Activated CD8-positive, alpha-beta memory T cell treated with anti-CD3 and anti-CD28 coated beads, Interleukin-2, amount 50 U/mL, for 24 hours (primary cell): ENCODE measurements around the gene EXO1.
"Not testable (repeated sequence)": the region's sequence is repeated elsewhere in the genome, so short reads cannot be mapped to it uniquely, and the experiment has no call there.

Source experiments
- DNase-seq: peaks from one replicate; pipeline ENCODE4 v3.0.0-alpha.2; 2020; ENCODE audit errors: extremely low read depth

The EXO1 gene

GRCh38 chr1:241847796-241848685 lies at the start of gene EXO1:
TSS of gene EXO1 (plus strand) at chr1:241848204. CDS start at chr1:241850426, 2,222 bp downstream.
- DNase-seq = peak; percentile 72

- DNase-seq = no peak
Observed at GRCh38 chr1:241799416-241799815, 48.6 kb upstream of the EXO1 start.

GRCh38 chr1:241800640-241801039 lies 47.4 kb upstream of the EXO1 start:
- DNase-seq = no peak

- no peak for DNase-seq
Observed at GRCh38 chr1:241802863-241803262, 45.1 kb upstream of the EXO1 start.

- not testable (repeated sequence) for DNase-seq
Observed at GRCh38 chr1:241804706-241805105, 43.3 kb upstream of the EXO1 start.

GRCh38 chr1:241808265-241808664 lies 39.7 kb upstream of the EXO1 start:
- no peak for DNase-seq

- DNase-seq = no peak
Observed at GRCh38 chr1:241810769-241811405, 37.1 kb upstream of the EXO1 start.

GRCh38 chr1:241813768-241814320 lies 34.2 kb upstream of the EXO1 start:
- no peak for DNase-seq

GRCh38 chr1:241816008-241816407 lies 32.0 kb upstream of the EXO1 start:
- no peak for DNase-seq

GRCh38 chr1:241817331-241817792 lies 30.6 kb upstream of the EXO1 start:
- DNase-seq = no peak

GRCh38 chr1:241817956-241818612 lies 29.9 kb upstream of the EXO1 start:
- DNase-seq = no peak

- DNase-seq = no peak
Observed at GRCh38 chr1:241819340-241819866, 28.6 kb upstream of the EXO1 start.

GRCh38 chr1:241821363-241821762 lies 26.6 kb upstream of the EXO1 start:
- DNase-seq = no peak

GRCh38 chr1:241822846-241823245 lies 25.2 kb upstream of the EXO1 start:
- DNase-seq = no peak

- DNase-seq = no peak
Observed at GRCh38 chr1:241823925-241824324, 24.1 kb upstream of the EXO1 start.

GRCh38 chr1:241825581-241825980 lies 22.4 kb upstream of the EXO1 start:
- DNase-seq = no peak

- DNase-seq = not testable (repeated sequence)
Observed at GRCh38 chr1:241826613-241827012, 21.4 kb upstream of the EXO1 start.

- DNase-seq = no peak
Observed at GRCh38 chr1:241827264-241827663, 20.7 kb upstream of the EXO1 start.

GRCh38 chr1:241828463-241829021 lies 19.5 kb upstream of the EXO1 start:
- no peak for DNase-seq

- DNase-seq = no peak
Observed at GRCh38 chr1:241829468-241829867, 18.5 kb upstream of the EXO1 start.

GRCh38 chr1:241834733-241835377 lies 13.1 kb upstream of the EXO1 start:
- DNase-seq = no peak
